Measurements from ENCODE around the gene TOP3A.

DNA sequence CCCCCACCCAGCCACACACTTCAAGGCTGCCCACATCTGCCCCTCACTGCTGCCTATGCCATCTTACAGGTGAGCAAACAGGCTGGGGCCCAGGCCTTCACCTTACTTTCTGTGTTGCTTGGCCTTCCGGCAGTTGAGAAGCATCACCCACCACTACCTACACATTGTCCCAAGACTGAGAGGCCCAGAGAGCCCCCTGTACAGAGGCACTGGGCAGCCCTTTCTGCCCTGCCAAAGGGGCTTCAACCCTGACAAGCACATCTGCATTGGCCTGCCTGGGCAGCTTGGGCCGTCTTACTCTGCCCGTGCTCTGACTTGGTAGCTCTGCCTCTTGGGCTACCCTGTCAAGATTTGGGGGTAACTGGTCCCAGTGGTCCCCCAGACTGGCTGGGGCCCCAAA lies 53.1 kb downstream of the TOP3A start:
- TF ChIP-seq EP300 (IDR thresholded peaks at IDR 0.05) (no peak), POLR2A (IDR thresholded peaks at IDR 0.05) (no peak), POLR2AphosphoS5 (IDR thresholded peaks at IDR 0.05) (no peak)
- TF ChIP-seq, protein P1, sequence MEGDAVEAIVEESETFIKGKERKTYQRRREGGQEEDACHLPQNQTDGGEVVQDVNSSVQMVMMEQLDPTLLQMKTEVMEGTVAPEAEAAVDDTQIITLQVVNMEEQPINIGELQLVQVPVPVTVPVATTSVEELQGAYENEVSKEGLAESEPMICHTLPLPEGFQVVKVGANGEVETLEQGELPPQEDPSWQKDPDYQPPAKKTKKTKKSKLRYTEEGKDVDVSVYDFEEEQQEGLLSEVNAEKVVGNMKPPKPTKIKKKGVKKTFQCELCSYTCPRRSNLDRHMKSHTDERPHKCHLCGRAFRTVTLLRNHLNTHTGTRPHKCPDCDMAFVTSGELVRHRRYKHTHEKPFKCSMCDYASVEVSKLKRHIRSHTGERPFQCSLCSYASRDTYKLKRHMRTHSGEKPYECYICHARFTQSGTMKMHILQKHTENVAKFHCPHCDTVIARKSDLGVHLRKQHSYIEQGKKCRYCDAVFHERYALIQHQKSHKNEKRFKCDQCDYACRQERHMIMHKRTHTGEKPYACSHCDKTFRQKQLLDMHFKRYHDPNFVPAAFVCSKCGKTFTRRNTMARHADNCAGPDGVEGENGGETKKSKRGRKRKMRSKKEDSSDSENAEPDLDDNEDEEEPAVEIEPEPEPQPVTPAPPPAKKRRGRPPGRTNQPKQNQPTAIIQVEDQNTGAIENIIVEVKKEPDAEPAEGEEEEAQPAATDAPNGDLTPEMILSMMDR (IDR thresholded peaks at IDR 0.05), result no peak
